Measurements from ENCODE around the gene PPFIA2. TPM values are rescaled to one million over a fixed set of nuclear protein-coding genes. Genes with fewer than 3 reads are reported as not detected.
"Not testable (repeated sequence)": the region's sequence is repeated elsewhere in the genome, so short reads cannot be mapped to it uniquely, and the experiment has no call there.

The PPFIA2 gene
- total RNA-seq, 1 donor from 2014 or later = 0.83 TPM

DNA sequence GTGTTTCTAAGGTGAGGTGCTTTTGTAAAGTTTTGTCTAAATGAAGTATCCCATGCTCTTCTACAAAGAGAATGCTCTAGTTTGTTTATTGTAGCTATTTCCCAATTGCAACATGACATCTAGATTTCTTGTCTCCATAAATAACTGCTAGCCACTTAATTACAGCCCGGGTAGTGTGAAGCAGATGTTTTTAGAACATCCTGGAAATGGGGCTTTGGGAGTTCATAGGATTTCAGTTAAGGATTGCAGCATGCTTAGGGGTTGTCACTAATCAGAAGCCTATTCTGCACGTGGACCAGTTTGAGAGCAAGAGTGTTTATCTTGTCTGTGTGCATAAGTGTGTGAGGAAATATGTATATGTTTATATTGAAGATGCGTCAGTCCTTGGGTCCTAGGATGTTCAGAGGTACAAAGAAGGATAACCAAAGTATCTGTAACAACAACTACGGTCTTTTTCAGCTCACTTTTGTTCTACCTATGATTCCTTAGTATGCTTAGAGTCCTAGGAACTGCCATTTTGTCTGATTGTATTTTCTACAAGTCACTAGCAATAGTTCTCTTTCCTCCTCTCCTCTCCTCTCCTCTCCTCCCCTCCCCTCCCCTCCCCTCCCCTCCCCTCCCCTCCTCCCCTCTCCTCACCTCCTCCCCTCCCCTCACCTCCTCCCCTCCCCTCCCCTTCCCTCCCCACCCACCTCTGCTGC lies 546.0 kb downstream of the PPFIA2 start:
- no peak overlapping the region for H3K27ac ChIP-seq
- ATAC-seq (no peak), DNase-seq (no peak)
- intact Hi-C loops (cut with DNase I) = no loop called here
- H3K36me3 ChIP-seq = no peaks in the 10 kb centered on the region
- no peaks in the 10 kb centered on the region for H3K27me3 ChIP-seq (ENCODE audit: low read depth)
- no peaks in the 10 kb centered on the region for H3K9me3 ChIP-seq
- no peak overlapping the region for H3K4me3 ChIP-seq
- TF ChIP-seq, protein P1, sequence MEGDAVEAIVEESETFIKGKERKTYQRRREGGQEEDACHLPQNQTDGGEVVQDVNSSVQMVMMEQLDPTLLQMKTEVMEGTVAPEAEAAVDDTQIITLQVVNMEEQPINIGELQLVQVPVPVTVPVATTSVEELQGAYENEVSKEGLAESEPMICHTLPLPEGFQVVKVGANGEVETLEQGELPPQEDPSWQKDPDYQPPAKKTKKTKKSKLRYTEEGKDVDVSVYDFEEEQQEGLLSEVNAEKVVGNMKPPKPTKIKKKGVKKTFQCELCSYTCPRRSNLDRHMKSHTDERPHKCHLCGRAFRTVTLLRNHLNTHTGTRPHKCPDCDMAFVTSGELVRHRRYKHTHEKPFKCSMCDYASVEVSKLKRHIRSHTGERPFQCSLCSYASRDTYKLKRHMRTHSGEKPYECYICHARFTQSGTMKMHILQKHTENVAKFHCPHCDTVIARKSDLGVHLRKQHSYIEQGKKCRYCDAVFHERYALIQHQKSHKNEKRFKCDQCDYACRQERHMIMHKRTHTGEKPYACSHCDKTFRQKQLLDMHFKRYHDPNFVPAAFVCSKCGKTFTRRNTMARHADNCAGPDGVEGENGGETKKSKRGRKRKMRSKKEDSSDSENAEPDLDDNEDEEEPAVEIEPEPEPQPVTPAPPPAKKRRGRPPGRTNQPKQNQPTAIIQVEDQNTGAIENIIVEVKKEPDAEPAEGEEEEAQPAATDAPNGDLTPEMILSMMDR (IDR thresholded peaks at IDR 0.05) = no peak
- peaks cover 3% of the 10 kb centered on the region for H3K4me1 ChIP-seq

DNA sequence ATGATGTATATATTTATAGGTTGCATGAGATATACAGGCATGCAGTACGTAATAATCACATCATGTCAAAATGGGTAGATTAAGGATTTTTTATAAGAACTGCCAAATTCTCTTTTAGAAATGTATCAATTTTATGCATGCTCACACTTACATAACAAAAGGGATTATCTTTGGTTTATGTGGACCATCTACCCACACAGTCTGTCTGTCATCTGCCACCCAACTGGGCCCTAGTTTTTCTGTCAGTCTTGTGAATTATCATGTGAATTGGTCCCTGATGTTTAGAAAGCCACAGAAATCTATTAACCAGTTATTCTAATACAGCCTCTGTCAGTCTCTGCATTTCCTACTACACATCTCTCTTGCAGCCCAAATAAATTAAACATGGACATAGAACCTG lies 547.8 kb downstream of the PPFIA2 start:
- peaks cover 3% of the 10 kb centered on the region for H3K4me1 ChIP-seq
- intact Hi-C loops (cut with DNase I) = no loop called here
- no peaks in the 10 kb centered on the region for H3K36me3 ChIP-seq
- ATAC-seq (no peak), DNase-seq (no peak)
- TF ChIP-seq, protein P1 (IDR thresholded peaks at IDR 0.05) = no peak
- no peak overlapping the region for H3K4me3 ChIP-seq
- H3K27ac ChIP-seq = no peak overlapping the region
- no peaks in the 10 kb centered on the region for H3K27me3 ChIP-seq (ENCODE audit: low read depth)
- no peaks in the 10 kb centered on the region for H3K9me3 ChIP-seq

- H3K9me3 ChIP-seq; H3K27ac ChIP-seq; ATAC-seq; H3K4me1 ChIP-seq; H3K4me3 ChIP-seq; DNase-seq; H3K36me3 ChIP-seq; intact Hi-C loops (cut with DNase I); H3K27me3 ChIP-seq (ENCODE audit: low read depth): not testable (repeated sequence)
Measured at GRCh38 chr12:81209772-81210225, 549.4 kb downstream of the PPFIA2 start.

DNA sequence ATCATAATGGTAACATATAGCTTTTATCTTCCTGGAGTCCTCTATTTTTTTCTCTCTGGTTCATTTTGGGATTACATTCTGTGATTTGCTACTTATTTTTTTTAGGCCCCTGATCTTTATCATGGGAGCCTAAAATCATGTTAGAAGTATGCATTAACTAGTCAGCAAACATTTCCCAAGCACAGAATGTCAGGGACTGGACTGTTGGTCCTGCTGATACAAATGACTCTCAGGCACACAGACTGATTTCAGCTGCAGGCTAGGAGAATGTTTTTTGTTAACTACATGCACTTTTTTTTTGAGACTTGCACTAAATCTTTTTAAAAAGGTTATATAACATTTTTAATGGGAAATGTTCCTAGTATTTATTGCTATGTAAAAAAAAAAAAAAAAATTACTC lies 550.1 kb downstream of the PPFIA2 start:
- no peak overlapping the region for H3K27ac ChIP-seq
- no peaks in the 10 kb centered on the region for H3K27me3 ChIP-seq (ENCODE audit: low read depth)
- no peaks in the 10 kb centered on the region for H3K36me3 ChIP-seq
- ATAC-seq (no peak), DNase-seq (no peak)
- TF ChIP-seq, protein P1 (IDR thresholded peaks at IDR 0.05) = no peak
- intact Hi-C loops (cut with DNase I) = no loop called here
- no peak overlapping the region for H3K4me3 ChIP-seq
- H3K4me1 ChIP-seq = peaks cover 3% of the 10 kb centered on the region
- H3K9me3 ChIP-seq = no peaks in the 10 kb centered on the region

DNA sequence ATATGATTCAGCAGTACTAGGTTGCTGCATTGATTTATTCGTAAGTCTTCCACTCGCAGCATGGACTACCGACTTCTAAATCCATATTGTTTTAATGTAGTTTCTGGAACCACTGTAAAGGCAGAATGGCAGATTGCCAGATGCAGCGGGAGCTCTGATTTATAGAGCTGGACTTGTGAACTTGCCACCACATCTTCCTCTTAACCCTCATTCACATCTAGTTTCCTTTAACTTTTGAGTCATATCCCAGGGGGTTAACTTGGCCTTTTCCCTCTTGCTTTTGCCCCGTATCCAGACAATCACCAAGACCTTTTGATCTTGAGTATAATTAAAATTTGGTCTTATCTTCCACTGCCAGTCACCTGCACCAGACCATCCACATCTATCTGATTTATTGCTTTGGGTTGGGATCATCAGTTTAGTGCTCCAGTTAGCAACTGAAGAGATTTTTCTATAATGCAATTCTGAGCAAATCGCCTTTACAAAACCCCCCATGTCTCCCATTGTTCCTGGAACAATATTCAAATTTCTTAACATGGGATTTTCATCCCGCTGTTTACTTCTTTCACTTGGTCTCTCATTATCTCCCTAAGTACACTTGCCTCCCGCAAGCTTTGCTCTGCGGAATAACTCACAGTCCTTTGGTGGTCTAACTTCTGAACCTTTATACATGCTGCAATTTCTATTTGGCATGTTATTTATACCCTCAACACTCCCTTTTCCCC lies 550.8 kb downstream of the PPFIA2 start:
- TF ChIP-seq, protein P1 (IDR thresholded peaks at IDR 0.05) = no peak
- no peak for ATAC-seq
- Histone ChIP-seq H3K27me3 (ENCODE audit: low read depth) (no peaks in the 10 kb centered on the region), H3K27ac (no peak overlapping the region), H3K36me3 (no peaks in the 10 kb centered on the region), H3K4me1 (peaks cover 3% of the 10 kb centered on the region), H3K9me3 (no peaks in the 10 kb centered on the region), H3K4me3 (no peak overlapping the region)
- no peak for DNase-seq
- intact Hi-C loops (cut with DNase I) = no loop called here
